Heart left ventricle (tissue), 16 donors: Measurements from ENCODE around the gene RGS14. TPM values are rescaled to one million over a fixed set of nuclear protein-coding genes. Genes with fewer than 3 reads are reported as not detected.

ENCODE experiments used
- ATAC-seq, 4 donors: fragments of 200-7000 bp; cut with Tn5 transposase; one replicate each; pipeline ENCODE4 v1.9.1; 2020 to 2022; ENCODE audit warnings: moderate library complexity in 4 of 4, mild to moderate bottlenecking in 3 of 4, moderate number of reproducible peaks in 1 of 4
- DNase-seq, 5 donors: peaks; one replicate each; pipeline ENCODE4 v3.0.0-alpha.2; 2020
- H3K27ac ChIP-seq, 12 donors: fragments of 200-600 bp; sonication (generic) in 4 of 12; one replicate each; pipeline versions ENCODE4 v1.5.0 to v1.8.0; 2016 to 2022; ENCODE audit warnings: mild to moderate bottlenecking in 2 of 12
- H3K27me3 ChIP-seq, 9 donors: fragments of 200-600 bp; sonication (generic) in 2 of 9; one replicate each; pipeline versions ENCODE4 v1.5.1 to v1.8.0; 2016 to 2022; ENCODE audit warnings: mild to moderate bottlenecking in 3 of 9
- H3K36me3 ChIP-seq, 9 donors: fragments of 200-600 bp; sonication (generic) in 2 of 9; one replicate each; pipeline versions ENCODE4 v1.5.0 to v1.8.0; 2018 to 2022; ENCODE audit warnings: mild to moderate bottlenecking in 2 of 9
- H3K4me1 ChIP-seq, 12 donors: fragments of 200-600 bp; sonication (generic) in 4 of 12; one replicate each; pipeline versions ENCODE4 v1.5.0 to v1.8.0; 2016 to 2022; ENCODE audit warnings: mild to moderate bottlenecking in 3 of 12
- H3K4me3 ChIP-seq, 12 donors: fragments of 200-600 bp; sonication (generic) in 4 of 12; one replicate each; pipeline versions ENCODE4 v1.5.0 to v1.8.0; 2017 to 2022; ENCODE audit warnings: mild to moderate bottlenecking in 9 of 12, moderate library complexity in 4 of 12
- H3K9me3 ChIP-seq, 12 donors: fragments of 200-600 bp; sonication (generic) in 4 of 12; one replicate each; pipeline versions ENCODE4 v1.5.0 to v1.8.0; 2016 to 2022; ENCODE audit warnings: mild to moderate bottlenecking in 1 of 12
- POLR2A ChIP-seq, 2 donors: fragments of 450-650 bp; IDR thresholded peaks; one replicate each; pipeline ENCODE4 v1.6.1; 2017; ENCODE audit warnings: antibody characterized with exemption in 2 of 2, mild to moderate bottlenecking in 2 of 2, moderate library complexity in 2 of 2
- WGBS, 4 donors: extraction: QIAGEN DNeasy Blood & Tissue Kit in 2 of 4; methylation state at CpG; one replicate each; pipeline versions ENCODE4 v1.1.5 to v1.1.7; 2013 to 2018; 5-methylcytosine and 5-hydroxymethylcytosine counted together
- intact Hi-C, 10 donors: fragments of 100-400 bp; cut with DNase I; formaldehyde crosslinking; loops; one replicate each; pipeline versions ENCODE4 v1.11.1 to v1.14.2; 2022
- polyA plus RNA-seq, 2 donors: library from polyadenylated mRNA; stranded (reverse); fragments of 200-250 nt; gene quantifications; one replicate each; pipeline ENCODE4 v1.2.3, GENCODE V29; 2013
- total RNA-seq, 9 donors: library from RNA; depleted of rRNA in 2 of 9; stranded (reverse); fragments of >200 nt in 2 of 9; fragmentation: NEBNext Ultra II Directional in 3 of 9; extraction: Animal tissue kit (Norgen Biotek cat#: 25700) in 3 of 9; gene quantifications; one replicate each; pipeline versions ENCODE4 v1.1.0 to v1.2.4, GENCODE V29; 2016 to 2023
- TF ChIP-seq, protein P1 (sequence below), 12 donors: fragments of 200-600 bp; sonication (generic) in 4 of 12; IDR thresholded peaks; one replicate each; pipeline versions ENCODE4 v1.5.0 to v1.8.0; 2018 to 2022; ENCODE audit warnings: antibody characterized with exemption in 12 of 12, mild to moderate bottlenecking in 5 of 12
- donor health status: ischemic (EF 13 %, LVEDD 7.1; RV severe dilation, severe dysfunction).
- donor health status: healthy with polysubstance abuse.
- donor health status: DM: no; HTN: yes; CAD: no.
- donor health status: DM: no; HTN: no; CAD: no.
- donor health status: ischemic (EF 25% LVEDD 6.9; RV normal size, moderate dysfunction).
- donor health status: ischemic (EF 25% LVEDD 5.7; RV mildly dilated, moderate dysfunction).
- donor health status: healthy.
- donor health status: DM: yes; HTN: yes; CAD: no.
- donor health status: ischemic (EF 35%, LVEDD 5.7; RV mildly dilated, moderate dysfunction).
- donor health status: nonischemic (EF 11% LVEDD 7.7; RV severe dilation, severe dysfunction).
- donor health status: DM: yes; HTN: yes; CAD: no.
- donor health status: PGD.
- donor health status: ischemic (EF 29% LVEDD 5.4; RV normal size, mild dysfunction).
- donor health status: nonischemic (EF 23%, LVEDD 6.1; RV moderate dilation, normal function).

Gene RGS14
- total and polyA plus RNA-seq, 11 donors, result 1.3 to 10.7 (median 3.7) TPM

DNA sequence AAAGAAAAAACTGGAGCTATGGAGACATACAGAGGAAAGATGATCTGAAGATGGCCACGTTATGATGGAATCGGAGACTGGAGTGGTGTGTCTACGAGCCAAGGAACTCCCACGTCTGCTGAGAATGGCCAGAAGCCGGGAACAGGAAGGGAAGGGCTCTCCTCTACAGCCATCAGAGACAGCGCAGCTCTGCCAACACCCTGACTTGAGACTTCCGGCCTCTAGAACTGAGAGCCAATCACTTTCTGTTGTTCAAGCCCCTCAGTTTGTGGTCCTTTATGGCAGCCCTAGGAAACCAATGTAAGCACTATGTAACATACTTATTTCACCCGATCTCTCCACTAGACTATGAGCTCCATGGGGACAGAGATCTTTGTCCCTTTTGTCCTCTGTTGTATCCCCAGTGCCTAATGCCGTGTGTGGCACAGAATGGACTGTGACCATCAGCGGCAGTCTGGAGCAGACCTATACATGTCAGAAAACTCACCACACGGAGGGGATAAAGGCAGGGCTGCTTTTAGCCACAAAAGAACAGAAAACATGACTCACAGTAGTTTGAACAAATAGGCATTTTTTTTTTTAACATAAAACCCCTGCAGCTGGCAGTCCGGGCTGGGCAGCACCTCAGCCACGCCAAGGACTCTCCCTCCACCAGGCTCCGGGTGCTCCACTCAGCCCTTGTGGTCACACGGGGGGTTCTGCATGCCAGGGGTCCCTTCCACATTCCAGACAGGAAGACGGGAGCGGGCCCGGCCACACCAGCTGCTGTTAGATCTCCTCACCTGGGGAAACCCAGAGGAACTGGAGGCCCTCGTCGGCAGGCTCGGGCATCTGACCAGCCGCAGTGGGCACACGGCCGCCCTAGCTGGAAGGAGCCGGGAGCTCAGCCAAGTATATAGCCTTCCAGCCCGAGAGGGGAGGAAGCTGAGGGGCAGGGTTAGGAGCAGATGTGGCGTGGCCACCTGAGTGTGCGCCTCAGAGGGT is 29.9 kb upstream of the RGS14 start:
- no peak overlapping the region for H3K4me3 ChIP-seq
- H3K27ac ChIP-seq, result peak overlapping the region in 10 of 12 donors; percentile 12 to 75 (median 62)
- H3K4me1 ChIP-seq, result peaks cover 0 to 19% (median 5%) of the 10 kb centered on the region in 12 donors
- intact Hi-C loops, result no loop called here
- no peak for TF ChIP-seq POLR2A (IDR thresholded peaks at IDR 0.05)
- TF ChIP-seq, protein P1, sequence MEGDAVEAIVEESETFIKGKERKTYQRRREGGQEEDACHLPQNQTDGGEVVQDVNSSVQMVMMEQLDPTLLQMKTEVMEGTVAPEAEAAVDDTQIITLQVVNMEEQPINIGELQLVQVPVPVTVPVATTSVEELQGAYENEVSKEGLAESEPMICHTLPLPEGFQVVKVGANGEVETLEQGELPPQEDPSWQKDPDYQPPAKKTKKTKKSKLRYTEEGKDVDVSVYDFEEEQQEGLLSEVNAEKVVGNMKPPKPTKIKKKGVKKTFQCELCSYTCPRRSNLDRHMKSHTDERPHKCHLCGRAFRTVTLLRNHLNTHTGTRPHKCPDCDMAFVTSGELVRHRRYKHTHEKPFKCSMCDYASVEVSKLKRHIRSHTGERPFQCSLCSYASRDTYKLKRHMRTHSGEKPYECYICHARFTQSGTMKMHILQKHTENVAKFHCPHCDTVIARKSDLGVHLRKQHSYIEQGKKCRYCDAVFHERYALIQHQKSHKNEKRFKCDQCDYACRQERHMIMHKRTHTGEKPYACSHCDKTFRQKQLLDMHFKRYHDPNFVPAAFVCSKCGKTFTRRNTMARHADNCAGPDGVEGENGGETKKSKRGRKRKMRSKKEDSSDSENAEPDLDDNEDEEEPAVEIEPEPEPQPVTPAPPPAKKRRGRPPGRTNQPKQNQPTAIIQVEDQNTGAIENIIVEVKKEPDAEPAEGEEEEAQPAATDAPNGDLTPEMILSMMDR (IDR thresholded peaks at IDR 0.05), result no peak
- DNase-seq (peak in 3 of 5 donors; percentile 62 to 77 (median 72)), ATAC-seq (peak; percentile 52 to 95 (median 89))
- H3K27me3 ChIP-seq, result no peaks in the 10 kb centered on the region
- 65 to 77% (median 73%) methylated on average over 23 to 28 of the region's 28 CpGs for WGBS, 4 donors
- H3K36me3 ChIP-seq, result peaks cover 0 to 43% (median 36%) of the 10 kb centered on the region in 9 donors
- H3K9me3 ChIP-seq, result no peaks in the 10 kb centered on the region

DNA sequence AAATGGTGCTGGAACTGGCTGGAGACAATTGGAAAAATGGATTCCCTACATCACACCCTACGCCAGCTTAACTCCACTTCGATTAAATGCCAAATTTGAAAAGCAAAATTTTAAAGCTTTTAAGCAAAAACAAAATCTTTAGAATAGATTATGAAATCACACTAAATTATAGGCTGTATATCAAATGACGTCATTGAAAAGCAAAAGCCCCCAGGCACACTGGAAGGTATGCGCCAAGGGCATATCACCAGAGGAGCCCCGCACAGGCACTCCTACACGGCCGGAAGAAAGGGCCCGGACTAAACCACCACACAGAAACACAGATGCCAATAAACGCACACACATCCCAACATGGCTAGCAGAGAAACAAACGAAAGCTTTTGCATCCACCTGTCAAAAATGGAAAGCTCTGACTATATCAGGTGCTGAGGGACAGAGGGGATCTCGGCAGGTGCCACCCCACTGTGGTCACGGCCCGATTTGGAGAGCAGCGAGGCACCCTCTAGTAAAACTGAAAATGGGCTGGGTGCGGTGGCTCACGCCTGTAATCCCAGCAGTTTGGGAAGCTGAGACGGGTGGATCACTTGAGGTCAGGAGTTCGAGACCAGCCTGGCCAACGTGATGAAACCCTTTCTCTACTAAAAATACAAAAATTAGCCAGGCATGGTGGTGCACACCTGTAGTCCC is 29.0 kb upstream of the RGS14 start:
- Histone ChIP-seq H3K27ac (no peak overlapping the region), H3K4me1 (peaks cover 0 to 19% (median 5%) of the 10 kb centered on the region in 12 donors), H3K4me3 (no peak overlapping the region), H3K9me3 (no peaks in the 10 kb centered on the region), H3K36me3 (peaks cover 0 to 52% (median 45%) of the 10 kb centered on the region in 9 donors), H3K27me3 (no peaks in the 10 kb centered on the region)
- no peak for TF ChIP-seq POLR2A (IDR thresholded peaks at IDR 0.05)
- TF ChIP-seq, protein P1 (IDR thresholded peaks at IDR 0.05), result no peak
- no peak for ATAC-seq
- WGBS, 4 donors, result 90 to 94% (median 92%) methylated on average over 19 of the region's 19 CpGs
- no peak for DNase-seq
- intact Hi-C loops, result no loop called here

DNA sequence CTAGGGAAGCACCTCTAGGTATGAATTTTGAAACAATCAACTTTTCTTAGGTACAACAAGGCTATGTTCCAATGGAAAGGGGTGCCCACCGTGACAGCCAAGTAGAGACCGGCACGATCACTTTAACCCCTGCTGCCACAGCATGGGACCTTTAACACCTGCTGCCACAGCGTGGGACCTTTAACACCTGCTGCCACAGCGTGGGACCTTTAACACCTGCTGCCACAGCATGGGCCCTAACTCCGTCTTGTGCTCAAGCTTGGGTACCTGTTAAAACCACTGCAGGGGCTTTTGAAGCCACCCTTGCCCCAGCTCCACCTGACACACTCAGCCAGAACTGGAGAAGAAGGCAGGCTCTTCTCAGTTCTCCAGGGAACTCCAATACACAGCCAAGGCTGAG is 27.8 kb upstream of the RGS14 start:
- DNase-seq (no peak), ATAC-seq (no peak)
- Histone ChIP-seq H3K27me3 (no peaks in the 10 kb centered on the region), H3K4me1 (peaks cover 0 to 24% (median 13%) of the 10 kb centered on the region in 12 donors), H3K36me3 (peaks cover 3 to 64% (median 56%) of the 10 kb centered on the region in 9 donors), H3K9me3 (no peaks in the 10 kb centered on the region), H3K27ac (no peak overlapping the region), H3K4me3 (no peak overlapping the region)
- intact Hi-C loops, result no loop called here
- TF ChIP-seq POLR2A (IDR thresholded peaks at IDR 0.05), result no peak
- TF ChIP-seq, protein P1 (IDR thresholded peaks at IDR 0.05), result no peak
- 84 to 93% (median 93%) methylated on average over 6 of the region's 6 CpGs for WGBS, 4 donors
